ENCODE measurements around the gene SLFN5. TPM values are rescaled to one million over a fixed set of nuclear protein-coding genes. Genes with fewer than 3 reads are reported as not detected.

The SLFN5 gene
- total RNA-seq, 2 experiments from 2014 or later = 28.5 to 32.7 TPM

DNA sequence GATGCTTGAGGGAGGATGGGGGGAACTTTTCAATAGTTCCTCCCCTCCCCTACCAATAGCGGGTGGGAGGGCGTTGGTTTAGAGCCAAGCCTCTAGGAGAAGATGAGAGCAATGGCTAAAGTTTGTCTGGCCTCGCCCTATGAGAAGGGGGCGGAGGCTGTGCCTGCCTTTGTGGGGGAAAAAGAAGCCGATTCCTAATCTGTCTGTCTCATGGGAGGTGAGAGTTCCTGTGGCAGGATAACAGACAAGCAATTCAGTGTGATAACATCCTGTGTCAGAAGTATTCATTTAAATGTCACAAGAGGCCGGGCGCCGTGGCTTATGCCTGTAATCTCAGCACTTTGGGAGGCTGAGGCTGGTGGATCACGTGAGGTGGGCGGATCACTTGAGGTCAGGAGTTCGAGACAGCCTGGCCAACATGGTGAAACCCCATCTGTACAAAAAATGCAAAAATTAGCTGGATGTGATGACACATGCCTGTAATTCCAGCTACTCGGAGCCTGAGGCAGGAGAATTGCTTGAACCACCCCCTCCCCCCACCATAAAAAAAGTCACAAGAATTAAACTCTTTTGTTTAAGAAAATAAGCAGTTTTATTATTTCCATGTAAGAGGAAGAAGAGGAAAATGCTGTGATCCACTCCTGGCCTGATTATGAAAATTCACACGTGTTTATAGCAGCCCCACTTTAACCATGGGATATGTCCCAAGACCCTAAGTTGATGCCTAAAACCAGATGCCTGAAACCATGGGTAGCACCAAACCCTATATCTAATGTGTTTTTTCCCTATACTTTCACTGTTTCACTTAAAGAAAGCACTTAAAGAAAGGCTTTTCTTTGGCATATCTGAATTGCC, 1.7 kb downstream of the SLFN5 start:
- Histone ChIP-seq H3K4me1 (ENCODE audit: insufficient read depth, low read length) (peaks cover 33% of the 10 kb centered on the region), H3K27ac (ENCODE audit: low read depth in 1 of 2, low read length in 2 of 2) (peak overlapping the region; percentile 92 to 99), H3K9me3 (ENCODE audit: control insufficient read depth in 1 of 2, insufficient read depth in 1 of 2, low read length in 2 of 2) (no peaks in the 10 kb centered on the region), H3K27me3 (ENCODE audit: control insufficient read depth in 1 of 2, insufficient read depth in 2 of 2, low read length in 2 of 2) (no peaks in the 10 kb centered on the region), H3K4me3 (ENCODE audit: low read length) (peak overlapping the region; percentile 99), H3K36me3 (ENCODE audit: insufficient read depth, low read length) (peaks cover 46% of the 10 kb centered on the region)
- ChIA-PET CTCF (interaction anchor here (0.7 to 4.5 kb wide), 3 partner anchors 30 to 295 kb away, joined by 3 to 14 read pairs (median 5); no protein-coding TSS in a partner anchor), POLR2A (interaction anchor here (0.8 to 10.9 kb wide), 10 partner anchors 9 to 334 kb away, joined by 4 to 440 read pairs (median 52); partner anchors contain the start of genes PEX12 and SLFN12L)
- Mint-ChIP-seq H3K9me3 (no peaks in the 10 kb centered on the region), H3K27me3 (no peaks in the 10 kb centered on the region), H3K4me1 (ENCODE audit: low read depth) (peaks cover 63% of the 10 kb centered on the region), H3K4me3 (peak overlapping the region; percentile 99), H3K27ac (peak overlapping the region; percentile 100), H3K36me3 (ENCODE audit: low read depth) (peaks cover 89% of the 10 kb centered on the region)
- DNase-seq (peak; percentile 62 to 92 (median 80)), ATAC-seq (ENCODE audit: poor library complexity) (peak; percentile 37)
- intact Hi-C loops (cut with DNase I, micrococcal nuclease) = loop anchor here (1.0 to 10.0 kb wide), 6 partner anchors 66 to 500 kb away; partner anchors contain the start of gene SLFN11 (in 2 of the 2)
- TF ChIP-seq CTCF (IDR thresholded peaks at IDR 0.05) = no peak

DNA sequence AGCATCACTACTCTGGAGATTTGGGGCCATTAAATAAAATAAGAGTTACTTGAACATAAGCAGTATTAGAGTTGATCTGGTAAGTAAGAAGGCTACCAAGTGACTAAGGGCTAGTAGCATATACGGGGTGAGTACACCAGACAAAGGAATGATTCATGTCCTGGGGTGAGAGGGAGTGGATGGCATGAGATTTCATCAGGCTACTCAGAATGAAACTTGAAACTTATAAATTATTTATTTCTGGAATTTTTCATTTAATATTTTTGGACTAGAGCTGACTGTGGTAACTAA, 2.3 kb downstream of the SLFN5 start:
- CTCF ChIA-PET = interaction anchor here (0.7 to 1.4 kb wide), 2 partner anchors 31 to 68 kb away, joined by 3 to 5 read pairs; no protein-coding TSS in a partner anchor
- peak overlapping the region; percentile 100 for H3K27ac Mint-ChIP-seq
- no peaks in the 10 kb centered on the region for H3K27me3 Mint-ChIP-seq
- peaks cover 0 to under 1% of the 10 kb centered on the region in 2 experiments for H3K9me3 ChIP-seq (ENCODE audit: control insufficient read depth in 1 of 2, insufficient read depth in 1 of 2, low read length in 2 of 2)
- ATAC-seq (ENCODE audit: poor library complexity) (no peak), DNase-seq (peak in 2 of 14 experiments; percentile 44 to 53)
- H3K27me3 ChIP-seq (ENCODE audit: control insufficient read depth in 1 of 2, insufficient read depth in 2 of 2, low read length in 2 of 2) = no peaks in the 10 kb centered on the region
- TF ChIP-seq CTCF (IDR thresholded peaks at IDR 0.05) = no peak
- H3K4me3 Mint-ChIP-seq = peak overlapping the region; percentile 99
- H3K4me1 Mint-ChIP-seq (ENCODE audit: low read depth) = peaks cover 63% of the 10 kb centered on the region
- H3K9me3 Mint-ChIP-seq = no peaks in the 10 kb centered on the region
- H3K4me3 ChIP-seq (ENCODE audit: low read length) = peak overlapping the region; percentile 99
- peak overlapping the region; percentile 92 to 99 for H3K27ac ChIP-seq (ENCODE audit: low read depth in 1 of 2, low read length in 2 of 2)
- H3K4me1 ChIP-seq (ENCODE audit: insufficient read depth, low read length) = peaks cover 32% of the 10 kb centered on the region
- peaks cover 89% of the 10 kb centered on the region for H3K36me3 Mint-ChIP-seq (ENCODE audit: low read depth)
- H3K36me3 ChIP-seq (ENCODE audit: insufficient read depth, low read length) = peaks cover 52% of the 10 kb centered on the region
- intact Hi-C loops (cut with DNase I, micrococcal nuclease) = loop anchor here (2.0 to 10.0 kb wide), 5 partner anchors 66 to 500 kb away; partner anchors contain the start of gene SLFN11 (in 2 of the 2)
- POLR2A ChIA-PET = interaction anchor here (1.0 to 10.9 kb wide), 8 partner anchors 10 to 334 kb away, joined by 4 to 440 read pairs (median 54); partner anchors contain the start of genes PEX12 and SLFN12L

- Mint-ChIP-seq H3K9me3 (no peaks in the 10 kb centered on the region), H3K27ac (peak overlapping the region; percentile 88), H3K27me3 (no peaks in the 10 kb centered on the region), H3K4me1 (ENCODE audit: low read depth) (peaks cover 89% of the 10 kb centered on the region), H3K36me3 (ENCODE audit: low read depth) (peaks cover 90% of the 10 kb centered on the region), H3K4me3 (peak overlapping the region; percentile 32)
- peak overlapping the region in 1 of 2 donors; percentile 5 for H3K27ac ChIP-seq (ENCODE audit: low read depth in 1 of 2, low read length in 2 of 2)
- peaks cover 0 to 5% of the 10 kb centered on the region in 2 experiments for H3K9me3 ChIP-seq (ENCODE audit: control insufficient read depth in 1 of 2, insufficient read depth in 1 of 2, low read length in 2 of 2)
- H3K4me1 ChIP-seq (ENCODE audit: insufficient read depth, low read length) = peaks cover 65% of the 10 kb centered on the region
- ATAC-seq (ENCODE audit: poor library complexity) (no peak), DNase-seq (no peak)
- H3K27me3 ChIP-seq (ENCODE audit: control insufficient read depth in 1 of 2, insufficient read depth in 2 of 2, low read length in 2 of 2) = no peaks in the 10 kb centered on the region
- ChIA-PET POLR2A (interaction anchor here (0.8 to 1.6 kb wide), 5 partner anchors 13 to 326 kb away, joined by 3 to 5 read pairs (median 4); partner anchors contain the start of gene PEX12), CTCF (no interaction called here)
- TF ChIP-seq CTCF (IDR thresholded peaks at IDR 0.05) = no peak
- peaks cover 55% of the 10 kb centered on the region for H3K36me3 ChIP-seq (ENCODE audit: insufficient read depth, low read length)
- H3K4me3 ChIP-seq (ENCODE audit: low read length) = no peak overlapping the region
- intact Hi-C loops (cut with DNase I, micrococcal nuclease) = no loop called here
These were observed 9.8 kb downstream of the SLFN5 start for GRCh38 chr17:35252651-35253050.

Data from CD4-positive, alpha-beta T cell (primary cell).